T-helper 9 cell (primary cell): ENCODE measurements around the gene PKP1.

Experiments used
- DNase-seq: peaks from one replicate; pipeline ENCODE4 v3.0.0-alpha.2; 2020

PKP1 gene

DNA sequence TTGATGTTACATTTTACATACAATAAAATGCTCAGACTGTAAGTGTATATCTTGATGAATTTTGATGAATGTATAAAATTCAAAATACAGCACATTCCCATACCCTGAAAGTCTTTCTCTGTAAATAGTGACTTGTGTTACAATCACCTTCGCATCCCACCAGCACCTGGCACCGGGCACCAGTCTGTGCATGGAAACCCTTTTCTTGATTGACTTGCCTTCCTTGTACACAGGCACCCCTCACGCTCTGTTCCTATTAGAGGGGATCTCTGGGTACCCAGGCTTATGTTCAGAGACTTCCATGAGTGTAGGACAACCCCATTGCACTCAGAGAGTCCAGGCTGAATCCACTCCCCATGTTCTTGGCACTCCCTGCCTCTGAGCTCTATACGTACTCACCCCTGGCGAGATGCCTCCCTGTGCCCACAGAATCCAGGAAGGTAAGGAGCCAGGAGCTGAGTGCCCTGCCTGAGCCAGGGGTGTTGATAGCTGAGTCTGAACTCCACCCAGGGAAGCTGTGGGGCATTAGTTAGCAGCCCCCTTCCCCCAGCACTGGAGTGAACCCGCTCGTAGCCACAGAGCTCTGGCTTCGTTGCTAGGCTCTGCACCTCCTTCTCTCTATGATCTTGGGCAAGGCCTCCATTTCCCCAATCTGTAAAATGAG, 22.5 kb upstream of the PKP1 start:
- DNase-seq, result no peak

DNA sequence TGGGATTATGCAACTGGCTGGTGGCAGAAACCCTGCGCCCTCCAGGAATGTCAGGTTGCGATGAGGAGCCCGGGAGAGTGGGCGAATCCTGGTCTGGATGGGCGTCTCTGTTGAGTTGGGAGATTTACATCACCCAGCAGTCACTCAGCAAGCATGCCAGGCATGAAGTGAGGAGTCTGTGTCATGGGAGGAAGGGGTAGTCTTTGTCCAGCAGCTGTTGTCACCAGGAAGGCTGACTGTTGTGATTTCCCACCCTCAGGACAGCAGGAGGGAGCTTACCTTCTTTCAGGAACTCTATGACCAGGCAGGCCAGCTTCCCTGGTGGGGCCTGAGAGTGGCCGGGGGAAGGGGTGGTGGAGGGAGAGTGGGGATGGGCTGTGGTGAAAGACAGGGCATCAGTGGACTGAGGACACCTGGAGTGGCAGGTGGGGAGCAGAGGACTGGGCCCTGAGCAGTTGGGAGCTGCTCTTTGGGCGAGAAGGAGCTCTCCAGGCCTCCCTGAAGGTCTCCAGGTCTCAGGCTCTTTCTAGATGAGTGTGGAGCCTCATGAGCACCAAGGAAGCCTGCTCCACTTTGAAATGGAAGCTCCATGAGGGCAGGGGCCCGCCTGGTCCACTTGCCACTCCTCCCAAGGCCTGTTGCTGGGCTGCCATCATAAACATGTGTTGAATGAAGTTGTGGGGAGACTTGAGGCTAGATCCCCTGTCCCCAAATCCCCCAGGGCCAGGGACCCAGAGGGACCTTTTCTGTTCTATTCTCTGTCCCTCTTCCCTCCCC, 21.3 kb upstream of the PKP1 start:
- no peak for DNase-seq

DNA sequence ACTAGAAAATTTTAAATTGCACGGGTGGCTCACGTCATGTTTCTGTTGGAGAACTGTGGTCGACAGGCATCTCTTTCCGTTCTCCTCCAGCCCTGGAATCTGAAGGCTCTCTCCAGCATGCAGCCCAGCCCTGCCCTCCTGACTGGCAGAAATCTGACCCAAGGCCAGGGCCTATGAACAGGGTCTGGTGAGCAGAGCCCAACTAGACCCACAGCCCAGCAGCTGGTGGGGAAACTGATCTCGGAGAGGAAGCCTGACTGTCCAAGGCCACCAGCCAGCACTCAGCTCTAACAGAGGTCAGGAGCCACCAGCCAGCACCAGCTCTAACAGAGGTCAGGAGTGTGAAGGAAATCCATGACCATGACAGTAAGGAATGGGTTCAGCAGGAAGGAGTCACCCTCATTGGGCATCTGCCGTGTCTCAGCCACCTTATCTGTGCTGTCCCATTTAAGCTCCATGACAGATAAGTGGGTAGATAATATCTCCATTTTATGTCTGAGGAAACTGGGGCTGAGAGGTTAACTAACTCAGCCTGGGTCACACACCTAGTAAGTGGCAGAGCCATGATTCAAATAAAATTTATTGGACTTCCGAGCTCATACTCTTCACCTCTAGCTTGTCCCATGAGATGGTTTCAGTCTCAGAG, 20.2 kb upstream of the PKP1 start:
- DNase-seq, result no peak

DNA sequence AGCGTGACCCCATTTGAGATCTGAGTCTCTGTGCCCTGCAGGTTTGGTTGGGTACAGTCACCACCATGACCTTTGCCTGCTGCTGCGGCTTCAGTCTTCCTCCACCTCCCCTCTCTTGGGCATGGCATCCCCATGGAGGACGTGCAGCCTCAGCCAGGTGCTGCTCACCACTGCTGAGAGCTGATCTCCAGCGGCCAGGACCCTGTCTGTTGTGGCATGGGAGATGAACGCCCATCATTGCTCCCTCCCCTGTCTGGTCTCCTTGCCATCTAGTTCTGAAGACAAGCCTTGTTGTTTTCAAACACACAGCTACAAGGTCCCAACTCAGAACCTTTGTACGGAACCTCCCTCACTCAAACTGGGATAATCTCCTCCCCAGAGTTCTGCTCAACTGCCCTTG, 19.2 kb upstream of the PKP1 start:
- no peak for DNase-seq

DNA sequence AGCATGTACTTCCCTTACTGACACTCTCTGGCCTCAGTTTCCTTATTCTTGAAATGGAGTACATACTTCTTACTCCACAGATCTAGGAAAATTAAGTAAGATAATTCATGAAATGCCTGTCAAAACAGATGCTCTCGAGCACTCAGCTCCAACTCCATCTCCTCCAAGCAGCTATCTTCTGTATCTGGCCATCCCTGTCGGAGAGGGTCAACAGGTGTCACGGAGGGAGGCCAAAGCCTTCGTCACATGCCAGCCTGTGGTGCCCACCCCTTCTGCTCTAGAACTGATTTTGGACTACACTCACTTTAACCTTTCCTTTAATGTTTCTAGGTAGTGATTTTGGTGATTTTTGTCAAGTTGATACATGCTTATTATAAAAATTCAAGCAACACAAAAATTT, 18.8 kb upstream of the PKP1 start:
- no peak for DNase-seq

DNA sequence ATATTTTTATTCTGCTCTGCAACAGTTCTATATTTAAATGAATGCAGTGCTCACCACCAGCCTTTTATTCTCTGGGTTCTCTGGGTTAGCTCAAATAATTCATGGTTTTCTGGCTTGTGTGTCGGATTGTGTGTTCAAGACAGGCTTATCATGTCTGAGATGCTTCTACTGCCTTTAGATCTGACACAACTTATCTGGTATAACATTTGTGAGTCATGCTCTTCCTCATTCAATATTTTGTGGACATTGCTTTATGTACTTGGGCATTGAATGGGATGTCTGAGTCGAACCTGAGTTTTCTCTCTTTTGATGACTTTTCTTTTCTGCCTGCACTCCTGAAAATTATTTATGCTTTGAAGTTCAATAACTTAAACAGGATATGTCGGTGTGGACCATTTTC, 17.6 kb upstream of the PKP1 start:
- DNase-seq, result no peak

DNA sequence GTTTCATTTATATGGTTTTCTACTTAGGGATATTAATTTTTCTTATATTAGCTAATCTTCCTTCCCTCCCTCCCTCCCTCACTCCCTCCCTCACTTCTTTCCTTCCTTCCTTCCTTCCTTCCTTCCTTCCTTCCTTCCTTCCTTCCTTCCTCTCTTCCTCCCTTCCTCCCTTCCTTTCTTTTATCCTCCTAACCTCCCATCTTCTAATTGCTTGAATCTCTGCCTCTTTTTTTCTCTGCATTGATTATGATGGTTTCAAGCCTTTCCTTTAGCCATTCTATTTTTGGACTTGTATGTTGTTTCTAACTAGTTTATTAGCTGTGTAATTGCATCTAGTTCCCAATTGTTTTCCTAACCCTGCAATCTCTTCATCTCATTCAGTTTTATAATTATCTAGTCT, 17.0 kb upstream of the PKP1 start:
- DNase-seq, result no peak

DNA sequence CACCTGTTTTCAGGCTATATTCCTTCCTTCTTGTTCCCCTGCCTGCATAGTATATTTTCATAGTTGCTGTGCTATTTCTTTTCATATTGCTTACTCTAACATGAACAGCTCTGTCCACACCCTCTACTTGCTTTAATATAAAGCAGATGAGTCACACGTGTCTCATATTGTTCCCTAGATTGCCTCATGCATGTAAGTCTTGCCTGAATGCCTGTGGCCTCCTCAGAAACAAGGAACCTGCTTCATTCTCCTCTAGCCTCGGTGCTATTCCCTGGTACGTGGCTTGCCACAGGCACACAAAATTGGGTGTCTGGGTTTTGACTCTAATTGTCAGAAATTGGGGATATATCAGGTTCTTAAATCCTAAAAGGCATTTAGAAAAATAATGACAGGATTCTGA, 16.5 kb upstream of the PKP1 start:
- DNase-seq, result no peak

DNA sequence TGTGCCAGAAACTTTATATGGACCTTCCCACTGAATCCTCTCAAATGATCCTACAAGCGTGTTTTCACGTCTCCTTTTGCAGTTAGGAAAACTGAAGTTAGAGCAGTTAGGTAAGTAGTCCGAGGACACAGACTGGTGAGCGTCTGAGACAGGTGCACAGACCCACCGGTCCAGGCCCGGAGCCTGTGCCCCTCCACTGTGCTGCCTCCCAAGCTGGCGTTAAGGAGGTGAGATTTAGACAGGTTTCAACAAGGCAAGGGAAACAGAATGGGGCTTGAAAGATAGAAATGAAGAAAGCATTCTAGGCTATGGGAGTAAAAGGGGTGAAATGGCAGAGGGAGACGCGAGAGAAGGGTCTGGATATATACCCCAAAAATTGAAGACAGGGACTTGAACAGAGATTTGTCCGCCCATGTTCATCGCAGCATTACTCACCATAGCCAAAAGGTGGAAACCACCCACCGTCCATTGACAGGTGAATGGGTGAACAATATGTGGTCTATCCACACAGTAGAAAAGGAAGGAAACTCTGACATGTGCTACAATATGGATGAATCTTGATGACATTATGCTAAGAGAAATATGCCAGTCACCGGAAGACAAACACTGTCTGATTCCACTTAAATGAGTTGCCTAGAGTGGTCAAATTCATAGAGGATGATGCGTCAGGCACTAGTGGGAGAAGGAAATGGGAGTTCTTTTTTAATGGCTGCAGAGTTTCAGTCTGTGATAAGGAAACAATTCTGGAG, 15.7 kb upstream of the PKP1 start:
- no peak for DNase-seq

DNA sequence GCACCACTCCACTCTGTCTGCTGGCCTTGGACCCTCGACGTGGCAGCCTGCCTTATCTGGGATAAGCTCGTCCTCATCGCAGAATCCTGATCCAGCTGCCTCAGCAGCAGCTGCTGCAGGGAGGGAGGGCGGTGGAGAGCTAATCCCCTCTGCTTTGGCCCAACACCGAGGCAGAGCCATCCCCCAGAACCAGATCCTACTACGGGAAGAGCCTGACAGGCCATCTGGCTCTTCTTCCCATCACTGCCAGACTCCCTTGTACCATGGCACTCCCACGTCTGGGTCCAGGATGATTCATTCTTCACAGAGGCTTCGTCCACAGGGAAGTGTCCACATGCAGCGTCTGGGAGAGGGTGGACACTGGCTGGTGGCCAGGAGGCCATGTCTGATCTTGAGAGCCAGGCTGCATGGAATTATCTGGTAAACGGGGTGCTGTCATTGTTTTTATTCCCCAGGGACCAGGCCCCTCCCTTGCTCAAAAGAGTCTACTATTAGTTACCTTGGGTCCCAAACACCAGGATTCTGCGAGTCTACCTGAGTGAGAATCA, 14.6 kb upstream of the PKP1 start:
- DNase-seq, result no peak

DNA sequence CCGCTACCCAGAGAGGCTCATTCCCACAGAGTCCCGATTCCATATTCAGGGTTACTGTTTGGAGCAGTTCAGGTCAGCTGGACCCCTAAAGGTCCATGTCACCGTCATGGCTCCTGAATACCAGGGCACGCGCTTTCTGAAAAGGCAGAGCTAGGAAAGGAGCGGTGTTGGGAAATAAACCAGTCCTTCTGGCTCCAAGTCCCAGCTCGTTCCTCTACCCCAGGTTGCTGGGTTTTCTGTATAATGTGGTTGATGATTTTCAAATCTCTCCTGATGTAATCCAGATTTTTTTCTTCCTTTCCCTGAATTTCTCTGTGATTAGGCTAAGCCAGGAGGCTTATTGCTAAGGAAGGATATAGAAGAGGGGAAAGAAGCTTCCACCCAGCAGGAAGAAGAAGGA, 14.0 kb upstream of the PKP1 start:
- no peak for DNase-seq

DNA sequence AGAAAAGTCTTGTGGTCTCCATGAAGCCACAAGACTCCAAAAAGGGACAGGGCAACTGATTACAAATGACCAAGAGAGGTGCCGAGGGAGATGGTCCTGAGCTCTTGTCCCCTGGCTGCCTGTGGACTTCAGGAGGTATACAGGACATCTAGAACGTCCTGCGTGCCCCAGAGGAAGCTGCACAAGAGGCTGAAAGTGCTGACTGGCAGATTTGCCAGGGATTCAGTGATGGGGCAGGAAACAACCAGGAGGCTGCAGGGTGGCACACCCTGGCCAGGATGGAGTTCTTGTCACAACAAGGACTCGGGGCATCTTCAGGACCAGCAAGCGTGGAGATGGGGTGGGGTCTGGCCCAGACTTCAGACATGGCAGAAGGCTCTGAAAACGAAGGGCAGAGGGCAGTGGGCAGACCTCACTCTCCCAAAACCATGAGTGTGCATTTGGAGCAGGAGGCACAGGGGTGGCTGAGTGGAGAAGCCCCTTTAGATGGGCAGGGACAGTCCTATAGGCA, 13.4 kb upstream of the PKP1 start:
- DNase-seq, result no peak

DNA sequence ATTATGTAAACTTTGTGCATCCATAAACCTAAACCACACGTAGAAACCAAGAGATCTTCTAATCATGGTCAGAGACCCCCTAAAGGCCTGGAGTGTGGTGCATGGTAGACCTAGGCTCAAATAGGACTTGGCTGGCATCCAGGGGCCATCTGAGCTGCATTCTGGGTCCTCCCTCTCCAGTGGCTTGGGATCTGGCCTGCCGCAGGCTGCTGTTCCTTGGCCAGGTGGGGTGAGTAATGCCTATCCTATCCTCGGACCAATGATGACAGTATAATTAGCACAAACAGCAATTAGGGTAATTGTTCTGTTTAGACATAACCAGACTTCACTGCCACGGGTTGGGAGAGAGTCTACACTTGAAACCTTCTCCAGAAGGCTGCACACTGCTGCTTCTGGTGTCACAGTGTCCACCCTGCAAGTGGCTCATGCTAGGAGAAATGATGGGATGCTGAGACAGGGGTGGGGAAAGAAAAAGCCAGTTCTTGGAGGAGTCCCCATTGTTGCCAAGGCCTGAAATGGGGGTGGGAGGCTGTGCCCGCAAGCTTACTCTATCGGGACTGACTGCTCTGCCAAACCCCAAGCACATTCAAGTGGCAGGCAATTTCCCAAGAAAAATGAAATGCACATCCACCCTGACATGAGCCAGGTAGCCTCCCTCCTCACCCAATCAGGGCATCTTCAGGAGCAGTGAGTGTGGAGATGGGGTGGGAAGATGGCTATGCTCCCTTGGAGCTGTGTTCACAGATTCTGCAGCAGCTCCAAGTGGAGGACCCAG, 12.5 kb upstream of the PKP1 start:
- DNase-seq, result no peak

DNA sequence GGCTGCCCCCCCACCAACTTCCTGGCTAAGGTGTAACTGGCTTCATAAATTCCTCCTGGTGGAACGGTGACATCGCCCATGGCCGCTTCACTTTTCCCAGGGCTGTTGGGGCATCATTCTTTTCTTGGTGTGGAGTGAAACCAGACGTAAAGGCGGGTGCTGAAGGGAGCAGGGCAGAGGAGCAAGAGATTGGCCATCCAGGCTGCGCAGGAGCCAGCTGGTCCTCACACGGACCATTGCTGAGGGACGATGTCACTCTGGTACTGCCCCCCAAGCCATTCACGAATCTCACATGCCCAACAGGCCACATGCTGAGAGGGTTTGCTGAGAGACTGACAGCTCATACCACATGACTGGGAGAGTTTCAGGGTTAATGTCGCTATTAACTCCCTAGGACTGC, 10.5 kb upstream of the PKP1 start:
- DNase-seq, result no peak

DNA sequence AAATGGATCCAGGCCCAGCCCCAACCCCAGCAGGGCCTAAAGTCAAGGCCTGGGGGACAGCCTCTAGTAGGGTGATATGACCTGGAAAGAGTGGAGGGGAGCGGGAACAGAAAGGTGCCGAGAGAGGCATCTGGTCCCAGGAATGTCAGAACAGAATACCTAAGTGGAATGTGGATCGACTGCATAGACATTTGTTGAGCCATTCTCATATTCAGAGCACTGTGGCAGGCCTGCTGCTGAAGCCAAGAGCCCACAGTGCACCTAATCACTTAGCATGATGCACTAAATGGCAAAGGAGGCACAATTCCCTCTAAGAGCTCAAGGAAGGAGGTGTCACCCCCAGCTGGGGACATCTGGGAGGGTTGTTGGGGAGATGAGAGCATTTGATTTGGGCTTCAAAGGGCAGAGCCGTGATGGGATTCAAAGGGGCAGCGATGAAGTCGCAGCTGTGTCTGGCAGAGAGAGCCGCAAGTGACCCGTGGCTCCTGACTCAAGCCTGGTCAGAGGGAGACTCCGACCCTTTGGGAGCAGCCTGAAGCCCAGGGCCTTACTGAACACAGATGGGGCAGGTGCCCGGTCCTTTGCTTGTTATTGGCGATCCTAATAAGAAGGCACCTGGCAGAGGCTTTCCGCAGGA, 8.6 kb upstream of the PKP1 start:
- DNase-seq, result no peak

DNA sequence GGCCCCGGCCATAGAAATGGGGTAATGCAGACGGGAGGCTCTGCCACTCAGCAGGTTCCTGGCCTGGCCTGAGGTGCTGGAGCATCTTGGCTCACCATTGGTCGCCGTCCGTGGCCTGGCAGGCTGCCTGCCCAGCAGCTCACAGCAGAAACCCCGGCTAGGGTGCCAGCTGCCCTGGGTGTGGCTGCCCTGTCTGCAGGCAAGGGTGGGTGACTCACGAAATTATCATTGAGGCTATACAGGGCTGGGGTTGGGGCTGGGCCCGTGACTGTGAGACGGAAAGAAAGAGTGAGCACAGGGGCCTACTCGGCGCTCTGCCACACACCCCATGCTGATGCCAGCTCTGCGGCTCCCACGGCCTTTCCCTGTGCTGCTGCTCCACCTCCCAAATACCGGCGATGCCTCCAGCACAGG, 8.0 kb upstream of the PKP1 start:
- no peak for DNase-seq

DNA sequence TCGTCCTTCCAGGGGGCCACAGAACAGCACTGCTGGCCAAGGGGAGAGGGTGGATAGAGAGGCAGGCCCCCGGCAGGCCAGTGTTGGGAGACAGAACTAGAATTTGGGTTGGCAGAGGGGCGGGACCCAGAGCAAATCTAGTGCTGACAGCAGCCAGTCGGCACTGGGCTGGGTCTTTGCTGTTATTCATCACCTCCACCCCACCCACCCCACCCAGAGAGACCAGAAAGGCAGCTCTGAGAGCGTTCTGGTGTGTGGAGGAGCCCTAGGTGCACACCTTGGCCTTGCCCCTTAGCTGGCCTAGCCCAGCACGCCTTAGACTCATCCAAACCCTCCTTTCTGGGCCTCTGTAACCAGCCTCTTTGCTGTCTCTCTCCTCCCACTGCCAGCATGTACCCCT, 6.4 kb upstream of the PKP1 start:
- no peak for DNase-seq

DNA sequence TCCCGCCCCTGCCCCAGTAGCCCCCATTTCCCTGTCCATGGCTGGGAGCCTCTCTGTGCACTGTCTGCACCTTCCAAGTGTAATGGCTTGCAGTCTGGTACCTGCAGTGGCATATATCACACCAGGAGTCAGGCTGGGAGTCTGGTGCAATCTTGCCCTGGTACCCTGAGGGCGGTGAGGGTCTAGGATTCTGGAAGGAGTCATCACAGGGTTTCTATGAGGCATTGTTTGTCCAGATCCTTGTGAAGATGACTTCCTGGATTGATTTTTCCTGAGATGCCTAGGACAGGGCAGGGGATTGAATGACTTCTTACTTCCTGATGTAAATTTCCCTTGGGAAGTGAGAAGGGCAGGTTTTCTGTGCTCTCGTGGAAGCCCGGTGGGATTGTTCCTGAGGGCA, 5.9 kb upstream of the PKP1 start:
- no peak for DNase-seq

DNA sequence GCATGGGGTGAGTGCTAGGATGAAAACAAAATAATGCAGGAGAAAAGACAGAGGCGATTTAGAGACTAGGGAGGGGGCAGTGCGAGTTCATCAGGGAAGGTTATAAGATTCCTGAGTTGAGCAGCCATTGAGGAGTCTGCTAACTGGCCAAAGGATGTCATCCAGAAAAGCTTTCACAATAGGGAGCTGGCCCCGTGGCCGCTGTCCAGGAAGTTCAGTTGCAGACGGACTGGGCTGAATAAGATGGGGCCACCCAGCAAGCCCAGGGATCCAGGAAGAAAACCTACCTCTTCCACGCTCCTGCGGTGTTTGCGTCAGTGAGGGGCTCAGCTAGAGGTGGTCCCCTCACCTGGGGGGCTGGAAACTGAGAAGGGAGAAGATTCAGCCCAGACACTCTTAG, 4.0 kb upstream of the PKP1 start:
- no peak for DNase-seq

DNA sequence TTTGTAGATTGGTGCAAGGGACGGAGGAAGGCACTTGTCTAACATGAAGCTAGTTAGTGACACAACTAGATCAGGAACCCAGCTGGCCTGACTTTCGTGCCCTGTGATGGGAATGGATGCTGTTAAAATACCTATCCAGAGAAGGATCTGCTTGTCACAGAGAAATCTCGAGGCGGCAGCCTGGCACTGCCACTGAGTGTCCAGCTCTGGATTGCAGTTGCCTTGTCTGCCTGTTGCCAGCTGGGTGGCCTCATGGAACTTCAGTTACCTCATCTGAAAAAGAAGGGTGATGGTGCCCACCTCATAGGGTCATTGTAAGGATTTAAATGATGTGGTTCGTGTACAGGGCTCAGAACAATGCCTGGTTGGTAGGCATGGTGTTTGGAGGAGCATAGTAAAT, 2.4 kb upstream of the PKP1 start:
- DNase-seq, result no peak

DNA sequence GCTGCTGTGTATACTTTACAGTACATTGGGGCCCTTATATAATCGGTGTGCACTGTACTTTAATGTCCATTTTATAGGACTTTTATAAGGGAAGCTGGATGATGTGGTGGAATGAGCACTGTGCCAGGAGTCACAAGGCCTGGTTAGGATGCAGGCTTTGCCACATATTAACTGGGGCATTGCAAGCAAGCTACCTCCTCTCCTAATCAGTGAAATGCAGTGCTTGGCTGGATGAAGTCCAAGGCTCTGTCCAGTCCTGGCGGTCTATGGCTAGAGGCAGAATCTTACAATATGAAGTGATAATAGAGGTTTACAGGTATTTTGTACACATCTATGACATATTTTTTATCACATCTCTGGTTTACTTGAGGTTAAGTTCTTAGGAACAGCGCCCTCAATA, 1.7 kb upstream of the PKP1 start:
- no peak for DNase-seq

DNA sequence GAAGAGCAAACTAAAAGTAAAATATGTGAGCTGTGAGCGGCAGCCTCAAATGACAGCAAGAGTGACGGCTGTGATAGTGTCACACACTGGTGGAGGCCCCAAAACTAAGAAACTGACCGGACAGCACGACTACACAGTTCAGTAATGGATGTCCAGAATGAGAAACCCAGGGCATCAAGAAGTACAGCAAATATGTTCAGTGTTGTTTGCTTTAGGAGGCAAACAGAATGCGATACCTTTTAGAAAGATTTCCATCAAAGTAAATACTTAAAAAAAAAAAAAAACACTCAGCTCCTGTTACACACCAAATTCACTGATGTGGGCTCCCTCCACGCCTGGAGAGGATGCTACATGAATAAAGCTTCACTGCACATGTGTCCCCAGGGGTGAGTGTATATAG, 1.1 kb upstream of the PKP1 start:
- DNase-seq, result no peak
